Cardiac muscle cell (in vitro differentiated cells and primary cell): ENCODE data around the gene GAST. TPM values are rescaled to one million over a fixed set of nuclear protein-coding genes. Genes with fewer than 3 reads are reported as not detected.

Experiments used
- DNase-seq, 2 donors: peaks; one replicate each; pipeline versions ENCODE4 v3.0.0 to v3.0.0-alpha.2; 2010 to 2017; ENCODE audit warnings: low read depth in 1 of 2, low spot score in 1 of 2
- H3K27ac ChIP-seq: fragments of 200-600 bp; sonication (generic); 2 replicates; pipeline ENCODE4 v1.5.1; 2016
- H3K27me3 ChIP-seq: fragments of 200-600 bp; sonication (generic); 2 replicates; pipeline ENCODE4 v1.6.0; 2016; ENCODE audit warnings: control low read depth
- H3K36me3 ChIP-seq: fragments of 200-600 bp; sonication (generic); 2 replicates; pipeline ENCODE4 v1.5.1; 2016; ENCODE audit warnings: control low read depth
- H3K4me1 ChIP-seq: fragments of 200-600 bp; sonication (generic); 2 replicates; pipeline ENCODE4 v1.8.1; 2017; ENCODE audit warnings: low read depth, mild to moderate bottlenecking, mixed run types
- H3K4me3 ChIP-seq: fragments of 200-600 bp; sonication (generic); 2 replicates; pipeline ENCODE4 v1.5.1; 2016; ENCODE audit warnings: mild to moderate bottlenecking
- H3K9me3 ChIP-seq: fragments of 200-600 bp; sonication (generic); 2 replicates; pipeline ENCODE4 v1.5.1; 2017; ENCODE audit warnings: low read depth, mild to moderate bottlenecking, control low read depth
- CTCF ChIP-seq: IDR thresholded peaks from 2 replicates; pipeline ENCODE4 v1.5.1; 2012; ENCODE audit warnings: low read depth, mild to moderate bottlenecking, low read length
- polyA plus RNA-seq: library from polyadenylated mRNA; unstranded; fragments of >200 nt; fragmentation: Nextera tagmentation; extraction: Ambion mirVana; gene quantifications from 2 replicates; pipeline ENCODE4 v1.2.1, GENCODE V29; 2016
- total RNA-seq: library from RNA; depleted of rRNA; stranded (reverse); fragments of >200 nt; gene quantifications from 2 replicates; pipeline ENCODE4 v1.2.3, GENCODE V29; 2016

GAST gene
- total and polyA plus RNA-seq, 2 experiments from 2014 or later = not detected

GRCh38 chr17:41678411-41678906, 33.7 kb upstream of the GAST start:
- TF ChIP-seq CTCF = no peak
- Histone ChIP-seq H3K4me1 (peaks cover 5% of the 10 kb centered on the region), H3K27me3 (no peaks in the 10 kb centered on the region), H3K4me3 (no peak overlapping the region), H3K9me3 (no peaks in the 10 kb centered on the region), H3K27ac (no peak overlapping the region), H3K36me3 (no peaks in the 10 kb centered on the region)
- no peak for DNase-seq

- no peak overlapping the region for H3K4me3 ChIP-seq
- H3K9me3 ChIP-seq = no peaks in the 10 kb centered on the region
- no peak overlapping the region for H3K27ac ChIP-seq
- TF ChIP-seq CTCF = no peak
- H3K4me1 ChIP-seq = peaks cover 5% of the 10 kb centered on the region
- H3K27me3 ChIP-seq = no peaks in the 10 kb centered on the region
- no peaks in the 10 kb centered on the region for H3K36me3 ChIP-seq
- DNase-seq = peak in 1 of 2 donors; percentile 66
These were observed 33.0 kb upstream of the GAST start for GRCh38 chr17:41678907-41679739.

GRCh38 chr17:41679740-41680425, 32.2 kb upstream of the GAST start:
- Histone ChIP-seq H3K4me3 (no peak overlapping the region), H3K27me3 (no peaks in the 10 kb centered on the region), H3K4me1 (peaks cover 5% of the 10 kb centered on the region), H3K9me3 (no peaks in the 10 kb centered on the region), H3K27ac (no peak overlapping the region), H3K36me3 (no peaks in the 10 kb centered on the region)
- no peak for DNase-seq
- TF ChIP-seq CTCF = no peak

GRCh38 chr17:41680426-41681040, 31.6 kb upstream of the GAST start:
- H3K9me3 ChIP-seq = no peaks in the 10 kb centered on the region
- TF ChIP-seq CTCF = no peak
- H3K36me3 ChIP-seq = no peaks in the 10 kb centered on the region
- H3K4me3 ChIP-seq = no peak overlapping the region
- H3K4me1 ChIP-seq = peaks cover 5% of the 10 kb centered on the region
- H3K27ac ChIP-seq = no peak overlapping the region
- no peak for DNase-seq
- no peaks in the 10 kb centered on the region for H3K27me3 ChIP-seq

- Histone ChIP-seq H3K36me3 (no peaks in the 10 kb centered on the region), H3K4me3 (no peak overlapping the region), H3K27ac (no peak overlapping the region), H3K4me1 (peaks cover 5% of the 10 kb centered on the region), H3K27me3 (no peaks in the 10 kb centered on the region), H3K9me3 (no peaks in the 10 kb centered on the region)
- TF ChIP-seq CTCF = no peak
- DNase-seq = no peak
These were observed 30.4 kb upstream of the GAST start for GRCh38 chr17:41681776-41682175.
